ENCODE results near the gene PCDH15. TPM values are rescaled to one million over a fixed set of nuclear protein-coding genes. Genes with fewer than 3 reads are reported as not detected.

PCDH15 gene
- total RNA-seq, 4 donors from 2014 or later = not detected

GRCh38 chr10:53886325-53887300, 914.4 kb downstream of the PCDH15 start:
- Histone ChIP-seq H3K4me3 (no peak overlapping the region), H3K27me3 (no peaks in the 10 kb centered on the region), H3K9me3 (no peaks in the 10 kb centered on the region), H3K36me3 (no peaks in the 10 kb centered on the region), H3K4me1 (no peaks in the 10 kb centered on the region), H3K27ac (no peak overlapping the region)
- TF ChIP-seq CTCF (IDR thresholded peaks at IDR 0.05 in 4 of 5, conservative IDR thresholded peaks at IDR 0.05 in 1 of 5) (no peak), POLR2A (IDR thresholded peaks at IDR 0.05) (no peak)
- intact Hi-C loops (cut with DNase I; ENCODE audit: low total_unique reads) = no loop called here
- DNase-seq = no peak
- ATAC-seq = no peak
- in situ Hi-C loops (cut with MboI; ENCODE audit: low sequenced_read_pairs in 4 of 4) = no loop called here

GRCh38 chr10:53864846-53865245, 936.2 kb downstream of the PCDH15 start:
- TF ChIP-seq CTCF (IDR thresholded peaks at IDR 0.05 in 4 of 5, conservative IDR thresholded peaks at IDR 0.05 in 1 of 5) (no peak), POLR2A (IDR thresholded peaks at IDR 0.05) (no peak)
- Histone ChIP-seq H3K27ac (no peak overlapping the region), H3K27me3 (no peaks in the 10 kb centered on the region), H3K9me3 (no peaks in the 10 kb centered on the region), H3K36me3 (no peaks in the 10 kb centered on the region), H3K4me1 (no peaks in the 10 kb centered on the region), H3K4me3 (no peak overlapping the region)
- in situ Hi-C loops (cut with MboI; ENCODE audit: low sequenced_read_pairs in 4 of 4) = no loop called here
- ATAC-seq (no peak), DNase-seq (no peak)
- intact Hi-C loops (cut with DNase I; ENCODE audit: low total_unique reads) = no loop called here

GRCh38 chr10:53852450-53853175, 948.4 kb downstream of the PCDH15 start:
- intact Hi-C loops (cut with DNase I; ENCODE audit: low total_unique reads) = no loop called here
- DNase-seq = no peak
- H3K4me1 ChIP-seq = no peaks in the 10 kb centered on the region
- no peak overlapping the region for H3K4me3 ChIP-seq
- H3K27me3 ChIP-seq = no peaks in the 10 kb centered on the region
- H3K9me3 ChIP-seq = no peaks in the 10 kb centered on the region
- in situ Hi-C loops (cut with MboI; ENCODE audit: low sequenced_read_pairs in 4 of 4) = no loop called here
- no peak for ATAC-seq
- no peak overlapping the region for H3K27ac ChIP-seq
- no peak for TF ChIP-seq POLR2A (IDR thresholded peaks at IDR 0.05)
- no peak for TF ChIP-seq CTCF (IDR thresholded peaks at IDR 0.05 in 4 of 5, conservative IDR thresholded peaks at IDR 0.05 in 1 of 5)
- H3K36me3 ChIP-seq = no peaks in the 10 kb centered on the region

- DNase-seq (no peak), ATAC-seq (no peak)
- no peak for TF ChIP-seq CTCF (IDR thresholded peaks at IDR 0.05 in 4 of 5, conservative IDR thresholded peaks at IDR 0.05 in 1 of 5)
- TF ChIP-seq POLR2A (IDR thresholded peaks at IDR 0.05) = no peak
- H3K36me3 ChIP-seq = no peaks in the 10 kb centered on the region
- in situ Hi-C loops (cut with MboI; ENCODE audit: low sequenced_read_pairs in 4 of 4) = no loop called here
- H3K9me3 ChIP-seq = no peaks in the 10 kb centered on the region
- no peak overlapping the region for H3K4me3 ChIP-seq
- no peaks in the 10 kb centered on the region for H3K4me1 ChIP-seq
- intact Hi-C loops (cut with DNase I; ENCODE audit: low total_unique reads) = no loop called here
- H3K27ac ChIP-seq = no peak overlapping the region
- no peaks in the 10 kb centered on the region for H3K27me3 ChIP-seq
Measured at GRCh38 chr10:53846809-53847208, 954.2 kb downstream of the PCDH15 start.
